RWPE1 (cell line): ENCODE measurements around the gene ASAP3.
A peak's percentile ranks its signal among the peaks of the same experiment; 100 is the strongest.

Experiments
- CTCF ChIA-PET: fragments of 350-600 bp; sonication (Branson Sonifier 250); formaldehyde crosslinking; extraction: SDS; loops from one replicate; lab custom pipeline; 2021; lab: Yijun Ruan, JAX
- POLR2A ChIA-PET: fragments of 400-600 bp; formaldehyde crosslinking; extraction: SDS; loops from one replicate; lab custom pipeline; 2020; ENCODE audit warnings: antibody characterized with exemption; ENCODE audit not compliant: low non-redundant PET; lab: Yijun Ruan, JAX
- DNase-seq: peaks from one replicate; pipeline ENCODE4 v3.0.0; 2012; ENCODE audit warnings: low spot score
- H3K27ac ChIP-seq: fragments of 450-650 bp; 2 replicates; pipeline ENCODE4 v1.5.1; 2017
- TF ChIP-seq, protein P1 (sequence below): fragments of 450-650 bp; conservative IDR thresholded peaks from 2 replicates; pipeline ENCODE4 v1.5.1; 2017; ENCODE audit warnings: low read depth, mild to moderate bottlenecking

ASAP3 gene

DNA sequence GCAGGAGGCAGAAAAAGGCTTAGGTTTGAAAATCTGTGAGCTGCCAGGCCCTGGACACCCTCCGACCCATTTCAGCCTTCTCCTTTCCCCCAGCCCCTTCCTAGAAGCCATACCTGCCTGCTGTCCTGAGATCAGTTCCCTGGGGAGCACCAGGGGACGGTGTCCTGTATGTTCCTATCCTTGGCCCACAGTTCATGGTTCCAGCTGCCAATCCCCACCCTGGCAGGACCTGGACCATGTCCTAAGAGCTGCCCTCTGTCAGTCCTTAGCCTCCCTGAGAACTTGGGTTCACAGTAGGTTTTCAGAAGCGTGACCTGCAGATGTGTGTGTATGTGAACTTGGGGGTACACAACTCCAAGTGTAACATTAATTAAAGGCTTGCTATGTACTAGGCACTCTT, 63.2 kb downstream of the ASAP3 start:
- TF ChIP-seq, protein P1, sequence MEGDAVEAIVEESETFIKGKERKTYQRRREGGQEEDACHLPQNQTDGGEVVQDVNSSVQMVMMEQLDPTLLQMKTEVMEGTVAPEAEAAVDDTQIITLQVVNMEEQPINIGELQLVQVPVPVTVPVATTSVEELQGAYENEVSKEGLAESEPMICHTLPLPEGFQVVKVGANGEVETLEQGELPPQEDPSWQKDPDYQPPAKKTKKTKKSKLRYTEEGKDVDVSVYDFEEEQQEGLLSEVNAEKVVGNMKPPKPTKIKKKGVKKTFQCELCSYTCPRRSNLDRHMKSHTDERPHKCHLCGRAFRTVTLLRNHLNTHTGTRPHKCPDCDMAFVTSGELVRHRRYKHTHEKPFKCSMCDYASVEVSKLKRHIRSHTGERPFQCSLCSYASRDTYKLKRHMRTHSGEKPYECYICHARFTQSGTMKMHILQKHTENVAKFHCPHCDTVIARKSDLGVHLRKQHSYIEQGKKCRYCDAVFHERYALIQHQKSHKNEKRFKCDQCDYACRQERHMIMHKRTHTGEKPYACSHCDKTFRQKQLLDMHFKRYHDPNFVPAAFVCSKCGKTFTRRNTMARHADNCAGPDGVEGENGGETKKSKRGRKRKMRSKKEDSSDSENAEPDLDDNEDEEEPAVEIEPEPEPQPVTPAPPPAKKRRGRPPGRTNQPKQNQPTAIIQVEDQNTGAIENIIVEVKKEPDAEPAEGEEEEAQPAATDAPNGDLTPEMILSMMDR = no peak
- ChIA-PET POLR2A (no interaction called here), CTCF (no interaction called here)
- no peak overlapping the region for H3K27ac ChIP-seq
- no peak for DNase-seq

DNA sequence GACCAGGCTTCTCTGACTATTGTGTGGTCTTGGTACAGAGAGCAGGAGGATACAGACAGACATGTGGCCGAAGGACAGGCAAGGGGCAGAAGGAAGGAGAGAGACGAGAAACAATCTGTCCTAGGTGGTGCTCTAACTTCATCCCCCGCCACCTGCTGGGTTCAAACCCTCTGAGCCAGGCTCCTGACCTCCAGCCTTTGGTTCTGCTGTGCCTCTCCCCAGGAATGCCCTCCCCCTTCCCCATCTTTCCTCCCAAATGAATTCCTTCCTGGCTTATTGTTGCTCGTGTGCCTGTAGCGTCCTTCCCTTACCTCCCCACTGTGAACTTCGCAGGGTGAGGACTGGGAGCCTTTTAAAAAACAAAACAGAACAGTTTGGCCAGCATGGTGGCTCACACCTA, 64.8 kb downstream of the ASAP3 start:
- CTCF ChIA-PET = no interaction called here
- H3K27ac ChIP-seq = no peak overlapping the region

DNA sequence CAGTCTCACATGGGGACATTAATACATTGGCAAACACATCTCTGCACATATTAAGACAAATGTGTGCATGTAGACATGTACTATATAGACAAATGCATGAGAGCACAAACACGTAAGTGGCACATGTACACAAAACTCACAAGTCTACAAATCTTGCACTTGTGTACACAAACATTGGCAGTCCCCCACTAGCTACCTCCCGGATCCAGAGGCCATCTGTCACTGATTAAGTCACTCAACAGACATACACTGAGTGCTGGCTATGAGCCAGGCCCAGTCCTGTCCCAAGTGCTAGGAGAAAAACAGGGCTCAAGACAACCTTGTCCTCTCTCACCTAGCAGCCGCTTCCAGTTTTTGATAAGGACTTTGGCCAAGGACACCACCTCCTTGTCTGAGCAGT, 66.4 kb downstream of the ASAP3 start:
- TF ChIP-seq, protein P1 = no peak
- no peak for DNase-seq
- H3K27ac ChIP-seq = no peak overlapping the region
- CTCF ChIA-PET = interaction anchor here (0.6 kb wide), 2 partner anchors 13 to 47 kb away, joined by 3 to 5 read pairs; no protein-coding TSS in a partner anchor
- POLR2A ChIA-PET = no interaction called here

More for the DNA sequence above, 64.8 kb downstream of the ASAP3 start:
- no peak for DNase-seq
- TF ChIP-seq, protein P1 = no peak
- POLR2A ChIA-PET = no interaction called here

DNA sequence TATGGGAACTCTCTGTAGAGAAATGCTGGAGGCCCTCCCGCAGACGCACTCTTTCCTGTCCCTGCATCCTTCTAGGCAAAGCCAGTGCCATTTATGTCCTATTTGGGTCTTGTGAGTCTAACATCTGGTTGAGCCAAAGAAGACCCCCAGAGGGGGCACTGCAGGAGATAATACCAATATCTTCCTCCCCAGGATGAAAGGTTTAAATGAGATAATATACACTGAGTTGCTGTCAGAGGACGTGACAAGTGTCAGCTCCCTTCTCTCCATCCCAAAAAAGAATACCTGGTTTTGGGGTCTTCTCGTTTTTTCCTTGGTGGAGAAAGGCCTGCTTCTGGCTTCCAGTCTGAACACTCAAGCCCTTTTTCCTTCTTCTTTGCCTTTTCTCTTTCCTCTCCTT, 67.0 kb downstream of the ASAP3 start:
- POLR2A ChIA-PET = no interaction called here
- TF ChIP-seq, protein P1 = no peak
- H3K27ac ChIP-seq = peak overlapping the region; percentile 21
- no peak for DNase-seq
- CTCF ChIA-PET = no interaction called here

DNA sequence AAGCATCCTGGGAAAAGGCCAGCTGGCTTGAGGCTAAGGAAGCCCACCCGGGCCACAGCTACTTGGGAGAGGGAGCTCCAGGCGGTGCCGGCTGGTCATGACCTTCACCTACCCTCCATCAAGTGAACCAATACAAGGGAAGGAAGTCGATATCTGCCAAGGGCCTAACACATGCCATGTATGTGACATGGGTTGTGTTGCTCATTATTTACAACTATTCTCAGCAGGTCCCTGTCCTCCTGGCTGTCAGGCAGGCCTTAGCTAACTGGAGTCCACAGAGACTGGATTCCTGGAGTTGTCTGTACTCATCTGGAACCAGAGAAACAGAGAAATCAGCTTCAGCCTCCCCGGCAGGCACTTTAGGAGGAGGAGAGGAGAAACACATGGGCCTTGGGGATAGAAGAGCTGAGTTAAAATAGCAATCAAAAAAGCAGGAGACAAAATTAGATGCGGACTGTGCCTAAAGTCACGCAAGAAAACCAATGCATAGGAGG, 75.1 kb downstream of the ASAP3 start:
- no peak for DNase-seq
- ChIA-PET POLR2A (no interaction called here), CTCF (interaction anchor here (0.7 kb wide), 1 partner anchor 226 kb away, joined by 3 read pairs; no protein-coding TSS in a partner anchor)
- TF ChIP-seq, protein P1 = no peak
- no peak overlapping the region for H3K27ac ChIP-seq

DNA sequence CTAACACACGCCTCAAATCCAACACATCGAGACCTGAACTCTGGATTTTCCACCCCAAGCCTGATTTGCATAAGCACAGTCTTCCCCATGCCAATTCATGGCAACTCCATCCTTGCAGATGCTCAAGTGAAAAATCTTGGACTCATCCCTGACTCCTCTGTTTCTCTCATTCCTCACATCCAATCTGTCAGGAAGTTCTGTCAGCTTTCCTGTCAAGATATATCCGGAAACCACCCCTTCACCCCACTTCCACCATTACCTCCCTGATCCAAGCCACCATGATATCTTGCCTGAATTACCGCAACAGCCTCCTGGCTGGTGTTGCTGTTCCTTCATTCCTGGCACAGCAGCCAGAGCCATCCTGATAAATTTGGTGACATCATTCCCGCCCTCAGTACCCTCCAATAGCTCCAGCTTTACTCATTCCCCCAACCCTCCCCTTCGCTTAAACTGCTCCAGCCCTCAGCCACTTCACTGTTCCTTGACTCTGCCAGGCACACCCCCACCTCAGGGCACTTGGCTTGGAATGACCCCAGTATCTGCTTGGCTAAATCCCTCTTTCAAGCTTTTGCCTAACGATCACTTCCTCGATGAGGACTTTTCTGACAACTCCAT, 76.9 kb downstream of the ASAP3 start:
- no peak overlapping the region for H3K27ac ChIP-seq
- no peak for DNase-seq
- CTCF ChIA-PET = no interaction called here
- POLR2A ChIA-PET = no interaction called here
- TF ChIP-seq, protein P1 = no peak
